ENCODE measurements around the gene SEMA3F.

The SEMA3F gene

DNA sequence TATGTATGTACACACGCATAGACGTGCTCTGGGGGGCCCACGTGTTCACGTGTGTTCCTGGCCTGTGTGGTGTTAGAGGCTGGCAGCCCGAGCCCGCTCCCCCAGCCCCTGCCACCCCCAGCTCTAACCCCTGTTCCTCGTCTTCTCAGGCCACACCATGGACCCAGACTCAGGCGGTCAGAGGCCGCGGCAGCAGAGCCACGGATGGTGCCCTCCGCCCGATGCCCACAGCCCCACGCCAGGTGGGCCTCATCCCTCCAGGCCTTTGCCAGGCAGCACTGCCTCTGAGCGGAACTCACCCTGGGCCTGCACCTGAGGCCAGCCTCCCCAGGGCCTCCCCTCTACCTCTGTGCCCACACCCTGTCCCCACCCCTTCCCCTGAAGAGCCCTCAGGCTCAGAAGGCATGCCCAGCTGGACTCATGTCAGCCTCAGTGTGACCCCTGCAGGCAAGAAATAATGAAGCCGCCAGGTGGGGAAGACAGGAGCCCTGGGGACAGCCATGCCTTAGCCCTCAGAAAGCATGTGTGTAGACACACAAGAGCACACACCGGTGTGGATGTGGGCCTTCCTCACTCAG is 19.9 kb downstream of the SEMA3F start:
- Histone ChIP-seq H3K9me3 (ENCODE audit: low read length) (no peaks in the 10 kb centered on the region), H3K36me3 (ENCODE audit: insufficient read depth, low read length) (peaks cover 17% of the 10 kb centered on the region), H3K9ac (ENCODE audit: low read length) (no peak overlapping the region), H3K4me3 (ENCODE audit: low read depth in 1 of 2, low read length in 2 of 2) (no peak overlapping the region), H3K27ac (ENCODE audit: low read depth, low read length) (no peak overlapping the region), H3K27me3 (ENCODE audit: control insufficient read depth in 1 of 2, insufficient read depth in 2 of 2, low read length in 2 of 2) (no peaks in the 10 kb centered on the region), H3K4me1 (ENCODE audit: insufficient read depth, low read length) (peaks cover 9% of the 10 kb centered on the region)

DNA sequence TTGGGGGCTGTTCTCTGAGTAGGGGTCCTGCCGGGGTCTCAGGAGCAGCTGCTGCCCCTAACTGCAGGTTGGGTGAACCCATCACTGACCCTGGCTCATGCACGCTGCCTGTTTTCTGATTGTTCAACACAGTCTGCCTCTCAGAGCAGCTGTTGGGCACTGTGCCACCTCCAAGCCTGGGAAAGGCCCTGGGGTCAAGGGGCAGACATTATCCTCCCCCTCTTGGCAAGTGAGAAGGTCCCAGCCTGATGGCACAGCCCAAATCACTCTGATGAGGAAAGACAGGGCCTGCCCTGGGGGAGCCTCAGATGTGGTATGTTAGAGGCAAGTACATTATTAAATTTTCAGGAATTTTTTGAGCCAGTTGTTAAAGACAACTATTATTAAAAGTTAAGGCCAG is 22.2 kb downstream of the SEMA3F start:
- no peak overlapping the region for H3K4me3 ChIP-seq (ENCODE audit: low read depth in 1 of 2, low read length in 2 of 2)
- H3K4me1 ChIP-seq (ENCODE audit: insufficient read depth, low read length), result peaks cover 6% of the 10 kb centered on the region
- no peak overlapping the region for H3K27ac ChIP-seq (ENCODE audit: low read depth, low read length)
- H3K9me3 ChIP-seq (ENCODE audit: low read length), result no peaks in the 10 kb centered on the region
- H3K27me3 ChIP-seq (ENCODE audit: control insufficient read depth in 1 of 2, insufficient read depth in 2 of 2, low read length in 2 of 2), result no peaks in the 10 kb centered on the region
- H3K9ac ChIP-seq (ENCODE audit: low read length), result no peak overlapping the region
- H3K36me3 ChIP-seq (ENCODE audit: insufficient read depth, low read length), result peaks cover 20% of the 10 kb centered on the region

DNA sequence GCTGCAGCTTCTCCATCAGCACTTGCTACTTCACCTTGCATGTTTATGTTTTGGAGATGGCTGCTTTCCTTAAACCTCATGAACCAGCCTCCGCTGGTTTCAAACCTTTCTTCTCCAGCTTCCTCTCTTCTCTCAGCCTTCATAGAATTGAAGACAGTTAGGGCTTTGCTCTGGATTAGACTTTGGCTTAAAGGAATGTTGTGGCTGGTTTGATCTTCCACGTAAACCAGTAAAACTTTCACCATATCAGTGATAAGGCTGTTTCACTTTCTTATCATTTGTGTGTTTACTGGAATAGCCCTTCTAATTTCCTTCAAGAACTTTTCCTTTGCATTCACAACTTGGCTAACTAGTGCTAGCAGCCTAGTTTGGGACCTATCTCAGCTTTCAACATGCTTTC is 24.6 kb downstream of the SEMA3F start:
- H3K9me3 ChIP-seq (ENCODE audit: low read length), result no peaks in the 10 kb centered on the region
- H3K4me3 ChIP-seq (ENCODE audit: low read depth in 1 of 2, low read length in 2 of 2), result no peak overlapping the region
- no peak overlapping the region for H3K9ac ChIP-seq (ENCODE audit: low read length)
- H3K4me1 ChIP-seq (ENCODE audit: insufficient read depth, low read length), result no peaks in the 10 kb centered on the region
- H3K36me3 ChIP-seq (ENCODE audit: insufficient read depth, low read length), result peaks cover 18% of the 10 kb centered on the region
- H3K27ac ChIP-seq (ENCODE audit: low read depth, low read length), result no peak overlapping the region
- no peaks in the 10 kb centered on the region for H3K27me3 ChIP-seq (ENCODE audit: control insufficient read depth in 1 of 2, insufficient read depth in 2 of 2, low read length in 2 of 2)

DNA sequence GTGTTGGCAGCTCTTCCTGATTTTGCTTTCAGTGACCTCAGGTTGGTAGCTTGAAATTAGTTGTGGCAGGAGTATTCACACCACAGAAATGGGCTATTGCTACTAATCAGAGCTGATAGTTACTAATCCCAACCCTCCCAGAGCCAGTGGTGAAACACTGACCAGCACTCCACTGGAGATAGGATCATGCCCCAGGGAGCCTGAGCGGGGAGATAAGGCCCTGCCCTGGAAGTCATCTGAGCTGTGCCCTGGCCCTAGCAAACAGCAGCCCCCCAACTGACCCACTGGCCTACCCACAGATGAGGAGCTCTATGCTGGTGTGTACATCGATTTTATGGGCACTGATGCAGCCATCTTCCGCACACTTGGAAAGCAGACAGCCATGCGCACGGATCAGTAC is 26.9 kb downstream of the SEMA3F start:
- H3K4me1 ChIP-seq (ENCODE audit: insufficient read depth, low read length), result no peaks in the 10 kb centered on the region

DNA sequence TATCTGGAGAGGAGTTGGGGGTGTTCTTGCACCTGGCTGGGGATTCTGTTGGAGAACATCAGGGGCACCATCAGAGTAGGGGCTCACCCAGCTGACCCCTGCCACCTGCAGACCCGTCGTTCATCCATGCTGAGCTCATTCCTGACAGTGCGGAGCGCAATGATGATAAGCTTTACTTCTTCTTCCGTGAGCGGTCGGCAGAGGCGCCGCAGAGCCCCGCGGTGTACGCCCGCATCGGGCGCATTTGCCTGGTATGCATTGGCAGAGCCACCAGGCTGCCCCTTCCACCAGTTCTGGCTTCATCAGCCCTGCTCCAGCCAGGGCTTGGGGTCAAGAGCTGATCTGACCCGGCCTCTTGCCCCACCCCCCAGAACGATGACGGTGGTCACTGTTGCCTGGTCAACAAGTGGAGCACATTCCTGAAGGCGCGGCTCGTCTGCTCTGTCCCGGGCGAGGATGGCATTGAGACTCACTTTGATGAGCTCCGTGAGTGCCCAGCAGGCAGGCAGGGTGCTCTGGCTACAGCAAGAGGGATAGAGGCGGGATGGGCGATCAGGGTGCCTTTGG is 27.5 kb downstream of the SEMA3F start:
- Histone ChIP-seq H3K27me3 (ENCODE audit: control insufficient read depth in 1 of 2, insufficient read depth in 2 of 2, low read length in 2 of 2) (no peaks in the 10 kb centered on the region), H3K4me3 (ENCODE audit: low read depth in 1 of 2, low read length in 2 of 2) (no peak overlapping the region), H3K4me1 (ENCODE audit: insufficient read depth, low read length) (no peaks in the 10 kb centered on the region), H3K36me3 (ENCODE audit: insufficient read depth, low read length) (peaks cover 11% of the 10 kb centered on the region), H3K9me3 (ENCODE audit: low read length) (no peaks in the 10 kb centered on the region), H3K9ac (ENCODE audit: low read length) (no peak overlapping the region), H3K27ac (ENCODE audit: low read depth, low read length) (no peak overlapping the region)

More for the DNA sequence above, 26.9 kb downstream of the SEMA3F start:
- Histone ChIP-seq H3K27ac (ENCODE audit: low read depth, low read length) (no peak overlapping the region), H3K9me3 (ENCODE audit: low read length) (no peaks in the 10 kb centered on the region), H3K27me3 (ENCODE audit: control insufficient read depth in 1 of 2, insufficient read depth in 2 of 2, low read length in 2 of 2) (no peaks in the 10 kb centered on the region), H3K4me3 (ENCODE audit: low read depth in 1 of 2, low read length in 2 of 2) (no peak overlapping the region), H3K9ac (ENCODE audit: low read length) (no peak overlapping the region), H3K36me3 (ENCODE audit: insufficient read depth, low read length) (peaks cover 13% of the 10 kb centered on the region)

DNA sequence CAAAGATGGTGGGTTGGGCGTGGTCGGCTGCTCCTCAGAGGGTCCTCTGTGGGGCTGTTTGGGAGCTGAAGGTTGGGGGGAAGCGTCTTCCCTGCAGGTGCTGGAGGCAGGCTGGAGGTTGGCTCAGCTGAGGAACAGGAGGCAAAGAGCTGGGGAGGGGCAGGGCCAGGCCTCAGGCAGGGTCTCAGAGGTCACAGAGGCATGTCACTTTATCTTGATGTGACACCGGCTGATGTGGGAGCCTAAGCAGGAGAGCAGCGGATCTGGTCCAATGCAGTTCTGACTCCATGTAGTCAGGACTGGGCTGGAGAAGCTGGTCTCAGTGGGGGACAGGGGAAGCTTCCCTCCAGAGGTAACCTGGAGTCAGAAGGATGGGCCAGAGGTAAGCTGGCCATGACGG is 28.6 kb downstream of the SEMA3F start:
- Histone ChIP-seq H3K36me3 (ENCODE audit: insufficient read depth, low read length) (peaks cover 11% of the 10 kb centered on the region), H3K9ac (ENCODE audit: low read length) (no peak overlapping the region), H3K4me3 (ENCODE audit: low read depth in 1 of 2, low read length in 2 of 2) (no peak overlapping the region), H3K27ac (ENCODE audit: low read depth, low read length) (no peak overlapping the region), H3K4me1 (ENCODE audit: insufficient read depth, low read length) (no peaks in the 10 kb centered on the region), H3K9me3 (ENCODE audit: low read length) (no peaks in the 10 kb centered on the region), H3K27me3 (ENCODE audit: control insufficient read depth in 1 of 2, insufficient read depth in 2 of 2, low read length in 2 of 2) (no peaks in the 10 kb centered on the region)

DNA sequence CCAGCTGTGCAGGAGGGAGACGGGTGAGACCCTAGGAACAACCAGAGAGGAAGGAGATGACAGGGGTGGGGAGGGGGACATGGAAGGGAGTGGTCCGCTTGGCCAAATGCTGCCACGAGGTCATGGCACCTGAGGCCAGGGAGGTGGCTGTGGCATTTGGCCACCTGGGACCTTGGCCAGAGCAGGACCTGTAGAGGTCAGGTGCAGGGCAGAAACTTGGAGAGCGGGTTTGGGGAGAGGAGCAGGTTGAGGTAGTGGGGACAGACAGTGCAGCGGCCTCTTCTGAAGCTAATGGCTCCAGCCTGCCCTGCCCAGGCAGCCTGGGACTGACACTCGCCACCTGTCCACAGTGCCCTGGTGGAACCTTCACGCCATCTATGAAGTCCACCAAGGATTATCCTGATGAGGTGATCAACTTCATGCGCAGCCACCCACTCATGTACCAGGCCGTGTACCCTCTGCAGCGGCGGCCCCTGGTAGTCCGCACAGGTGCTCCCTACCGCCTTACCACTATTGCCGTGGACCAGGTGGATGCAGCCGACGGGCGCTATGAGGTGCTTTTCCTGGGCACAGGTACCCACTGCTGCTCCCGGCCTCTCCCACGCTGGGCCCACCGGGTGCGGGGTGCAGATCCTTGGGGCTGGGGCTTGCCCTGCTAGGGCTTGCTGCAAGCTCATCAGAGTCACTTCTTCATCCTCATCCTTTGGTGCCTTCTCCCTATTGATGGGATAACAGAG is 29.3 kb downstream of the SEMA3F start:
- Histone ChIP-seq H3K9me3 (ENCODE audit: low read length) (no peaks in the 10 kb centered on the region), H3K27me3 (ENCODE audit: control insufficient read depth in 1 of 2, insufficient read depth in 2 of 2, low read length in 2 of 2) (no peaks in the 10 kb centered on the region), H3K4me3 (ENCODE audit: low read depth in 1 of 2, low read length in 2 of 2) (no peak overlapping the region), H3K9ac (ENCODE audit: low read length) (no peak overlapping the region), H3K27ac (ENCODE audit: low read depth, low read length) (no peak overlapping the region), H3K36me3 (ENCODE audit: insufficient read depth, low read length) (peaks cover 11% of the 10 kb centered on the region), H3K4me1 (ENCODE audit: insufficient read depth, low read length) (no peaks in the 10 kb centered on the region)

DNA sequence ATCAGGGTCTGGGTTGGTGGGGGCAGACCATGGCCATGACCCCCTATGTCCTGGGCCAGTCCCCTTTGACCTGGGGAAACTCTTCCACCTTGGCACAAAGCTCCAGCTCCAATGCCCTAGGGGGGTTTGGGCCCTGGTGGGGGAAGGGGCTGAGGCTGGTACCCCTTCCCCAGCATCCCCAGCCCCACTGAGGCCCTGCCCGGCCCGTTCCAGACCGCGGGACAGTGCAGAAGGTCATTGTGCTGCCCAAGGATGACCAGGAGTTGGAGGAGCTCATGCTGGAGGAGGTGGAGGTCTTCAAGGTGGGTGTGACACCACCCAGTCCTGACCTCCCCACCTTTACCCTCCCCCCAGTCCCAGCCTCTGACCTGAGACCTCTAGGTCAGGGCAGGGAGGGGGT is 30.1 kb downstream of the SEMA3F start:
- no peak overlapping the region for H3K27ac ChIP-seq (ENCODE audit: low read depth, low read length)
- H3K4me1 ChIP-seq (ENCODE audit: insufficient read depth, low read length), result no peaks in the 10 kb centered on the region
- H3K9ac ChIP-seq (ENCODE audit: low read length), result no peak overlapping the region
- no peaks in the 10 kb centered on the region for H3K9me3 ChIP-seq (ENCODE audit: low read length)
- no peak overlapping the region for H3K4me3 ChIP-seq (ENCODE audit: low read depth in 1 of 2, low read length in 2 of 2)
- H3K27me3 ChIP-seq (ENCODE audit: control insufficient read depth in 1 of 2, insufficient read depth in 2 of 2, low read length in 2 of 2), result no peaks in the 10 kb centered on the region
- peaks cover 11% of the 10 kb centered on the region for H3K36me3 ChIP-seq (ENCODE audit: insufficient read depth, low read length)

DNA sequence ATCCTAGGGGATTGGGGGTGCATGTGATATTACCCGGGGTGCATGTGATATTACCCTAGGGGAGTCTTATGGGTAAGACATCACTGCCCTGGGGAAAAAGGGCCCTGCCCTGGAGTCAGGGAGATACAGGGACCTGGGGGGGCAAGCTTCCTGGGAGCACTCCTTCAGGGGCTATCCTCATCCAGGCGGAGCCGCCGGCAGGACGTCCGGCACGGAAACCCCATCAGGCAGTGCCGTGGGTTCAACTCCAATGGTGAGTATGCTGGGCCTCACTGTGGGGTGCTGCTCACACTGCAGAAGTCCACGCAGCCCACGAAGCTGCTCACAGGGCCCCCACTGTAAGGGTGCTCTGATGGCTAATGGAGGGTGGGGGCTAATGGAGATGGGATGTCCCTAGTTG is 31.0 kb downstream of the SEMA3F start:
- no peaks in the 10 kb centered on the region for H3K9me3 ChIP-seq (ENCODE audit: low read length)
- no peak overlapping the region for H3K9ac ChIP-seq (ENCODE audit: low read length)
- H3K4me1 ChIP-seq (ENCODE audit: insufficient read depth, low read length), result no peaks in the 10 kb centered on the region
- H3K4me3 ChIP-seq (ENCODE audit: low read depth in 1 of 2, low read length in 2 of 2), result no peak overlapping the region
- H3K27ac ChIP-seq (ENCODE audit: low read depth, low read length), result no peak overlapping the region
- peaks cover 11% of the 10 kb centered on the region for H3K36me3 ChIP-seq (ENCODE audit: insufficient read depth, low read length)
- H3K27me3 ChIP-seq (ENCODE audit: control insufficient read depth in 1 of 2, insufficient read depth in 2 of 2, low read length in 2 of 2), result no peaks in the 10 kb centered on the region

DNA sequence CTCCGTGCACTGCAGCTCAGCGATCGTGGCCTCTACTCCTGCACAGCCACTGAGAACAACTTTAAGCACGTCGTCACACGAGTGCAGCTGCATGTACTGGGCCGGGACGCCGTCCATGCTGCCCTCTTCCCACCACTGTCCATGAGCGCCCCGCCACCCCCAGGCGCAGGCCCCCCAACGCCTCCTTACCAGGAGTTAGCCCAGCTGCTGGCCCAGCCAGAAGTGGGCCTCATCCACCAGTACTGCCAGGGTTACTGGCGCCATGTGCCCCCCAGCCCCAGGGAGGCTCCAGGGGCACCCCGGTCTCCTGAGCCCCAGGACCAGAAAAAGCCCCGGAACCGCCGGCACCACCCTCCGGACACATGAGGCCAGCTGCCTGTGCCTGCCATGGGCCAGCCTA is 32.6 kb downstream of the SEMA3F start:
- Histone ChIP-seq H3K4me3 (ENCODE audit: low read depth in 1 of 2, low read length in 2 of 2) (no peak overlapping the region), H3K9ac (ENCODE audit: low read length) (no peak overlapping the region), H3K36me3 (ENCODE audit: insufficient read depth, low read length) (peaks cover 5% of the 10 kb centered on the region), H3K9me3 (ENCODE audit: low read length) (no peaks in the 10 kb centered on the region), H3K27ac (ENCODE audit: low read depth, low read length) (no peak overlapping the region), H3K4me1 (ENCODE audit: insufficient read depth, low read length) (peaks cover under 1% of the 10 kb centered on the region), H3K27me3 (ENCODE audit: control insufficient read depth in 1 of 2, insufficient read depth in 2 of 2, low read length in 2 of 2) (peaks cover under 1 to 5% of the 10 kb centered on the region in 2 donors)

DNA sequence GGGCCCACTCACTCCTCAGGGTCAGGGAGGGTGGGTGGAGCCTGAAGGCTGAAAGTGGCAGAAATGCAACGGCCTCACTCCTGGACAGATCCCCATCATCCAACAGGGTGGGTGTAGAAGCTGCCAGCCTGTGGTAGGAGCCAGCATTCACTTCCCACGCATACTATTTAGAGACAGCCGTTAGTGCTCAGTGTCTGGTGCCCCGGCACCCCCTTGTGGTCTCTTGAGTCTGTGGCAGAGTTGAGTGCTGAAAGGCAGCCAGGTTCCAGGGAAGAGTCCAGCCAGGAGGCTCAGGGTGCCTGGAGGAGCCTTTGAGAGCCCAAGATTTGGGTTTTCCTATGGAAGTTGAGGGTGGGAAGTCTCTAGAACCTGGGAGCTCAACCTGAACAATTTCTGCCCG is 34.1 kb downstream of the SEMA3F start:
- H3K27me3 ChIP-seq (ENCODE audit: control insufficient read depth in 1 of 2, insufficient read depth in 2 of 2, low read length in 2 of 2), result peaks cover 16 to 20% of the 10 kb centered on the region in 2 donors
- H3K4me3 ChIP-seq (ENCODE audit: low read depth in 1 of 2, low read length in 2 of 2), result no peak overlapping the region
- no peak overlapping the region for H3K27ac ChIP-seq (ENCODE audit: low read depth, low read length)
- no peaks in the 10 kb centered on the region for H3K9me3 ChIP-seq (ENCODE audit: low read length)
- H3K9ac ChIP-seq (ENCODE audit: low read length), result no peak overlapping the region
- H3K36me3 ChIP-seq (ENCODE audit: insufficient read depth, low read length), result peaks cover 5% of the 10 kb centered on the region
- peaks cover 13% of the 10 kb centered on the region for H3K4me1 ChIP-seq (ENCODE audit: insufficient read depth, low read length)

DNA sequence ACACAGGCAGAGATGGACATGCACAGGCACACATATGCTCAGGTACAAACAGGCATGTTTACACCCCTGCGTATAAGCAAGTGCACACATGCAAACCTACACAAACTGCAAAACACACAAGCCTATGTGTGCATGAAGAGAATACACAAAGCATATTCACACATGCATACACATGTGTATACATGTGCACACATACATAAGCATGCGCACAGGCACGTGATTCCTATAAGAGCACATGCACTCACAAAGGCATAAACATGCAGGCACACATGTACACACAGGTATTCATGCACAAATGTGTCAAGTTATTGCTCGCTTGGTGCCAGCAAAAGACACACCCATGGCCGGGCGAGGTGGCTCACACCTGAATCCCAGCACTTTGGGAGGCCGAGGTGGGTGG is 34.9 kb downstream of the SEMA3F start:
- H3K27me3 ChIP-seq (ENCODE audit: control insufficient read depth in 1 of 2, insufficient read depth in 2 of 2, low read length in 2 of 2), result peaks cover 20 to 27% of the 10 kb centered on the region in 2 donors
- no peak overlapping the region for H3K4me3 ChIP-seq (ENCODE audit: low read depth in 1 of 2, low read length in 2 of 2)
- H3K9me3 ChIP-seq (ENCODE audit: low read length), result no peaks in the 10 kb centered on the region
- H3K4me1 ChIP-seq (ENCODE audit: insufficient read depth, low read length), result peaks cover 14% of the 10 kb centered on the region
- no peak overlapping the region for H3K27ac ChIP-seq (ENCODE audit: low read depth, low read length)
- no peaks in the 10 kb centered on the region for H3K36me3 ChIP-seq (ENCODE audit: insufficient read depth, low read length)
- H3K9ac ChIP-seq (ENCODE audit: low read length), result no peak overlapping the region
